Coronary artery (tissue), 2 donors: Measurements from ENCODE around the gene WHRN.

Experiments used
- DNase-seq: peaks from one replicate; pipeline ENCODE4 v3.0.0-alpha.2; 2017; ENCODE audit warnings: low spot score
- H3K27ac ChIP-seq, 2 donors: fragments of 200-600 bp; sonication (generic); one replicate each; pipeline ENCODE4 v1.5.1; 2016 to 2019
- H3K4me3 ChIP-seq: fragments of 200-600 bp; sonication (generic); 2 replicates; pipeline ENCODE4 v1.5.1; 2016; ENCODE audit warnings: mild to moderate bottlenecking, moderate library complexity
- CTCF ChIP-seq: fragments of 200-600 bp; sonication (generic); IDR thresholded peaks from one replicate; pipeline ENCODE4 v1.5.1; 2019; ENCODE audit warnings: antibody characterized with exemption

The WHRN gene

GRCh38 chr9:114515528-114515927 is 10.3 kb upstream of the WHRN start:
- no peak for DNase-seq
- no peak for TF ChIP-seq CTCF
- H3K27ac ChIP-seq, result no peak overlapping the region
- H3K4me3 ChIP-seq, result no peak overlapping the region

DNA sequence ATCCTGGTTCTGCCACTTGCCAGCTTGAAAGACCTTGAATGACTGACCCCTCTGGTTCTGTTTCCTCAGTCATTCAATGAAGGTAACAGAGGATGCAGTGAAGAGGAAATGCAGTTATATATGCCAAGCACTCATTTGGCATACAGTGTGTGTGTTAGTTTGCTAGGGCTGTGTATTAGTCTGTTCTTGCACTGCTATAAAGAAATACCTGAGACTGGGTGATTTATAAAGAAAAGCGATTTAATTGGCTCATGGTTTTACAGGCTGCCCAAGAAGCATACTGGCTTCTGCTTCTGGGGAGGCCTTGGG is 8.6 kb upstream of the WHRN start:
- DNase-seq, result no peak
- Histone ChIP-seq H3K4me3 (no peak overlapping the region), H3K27ac (no peak overlapping the region)
- no peak for TF ChIP-seq CTCF

DNA sequence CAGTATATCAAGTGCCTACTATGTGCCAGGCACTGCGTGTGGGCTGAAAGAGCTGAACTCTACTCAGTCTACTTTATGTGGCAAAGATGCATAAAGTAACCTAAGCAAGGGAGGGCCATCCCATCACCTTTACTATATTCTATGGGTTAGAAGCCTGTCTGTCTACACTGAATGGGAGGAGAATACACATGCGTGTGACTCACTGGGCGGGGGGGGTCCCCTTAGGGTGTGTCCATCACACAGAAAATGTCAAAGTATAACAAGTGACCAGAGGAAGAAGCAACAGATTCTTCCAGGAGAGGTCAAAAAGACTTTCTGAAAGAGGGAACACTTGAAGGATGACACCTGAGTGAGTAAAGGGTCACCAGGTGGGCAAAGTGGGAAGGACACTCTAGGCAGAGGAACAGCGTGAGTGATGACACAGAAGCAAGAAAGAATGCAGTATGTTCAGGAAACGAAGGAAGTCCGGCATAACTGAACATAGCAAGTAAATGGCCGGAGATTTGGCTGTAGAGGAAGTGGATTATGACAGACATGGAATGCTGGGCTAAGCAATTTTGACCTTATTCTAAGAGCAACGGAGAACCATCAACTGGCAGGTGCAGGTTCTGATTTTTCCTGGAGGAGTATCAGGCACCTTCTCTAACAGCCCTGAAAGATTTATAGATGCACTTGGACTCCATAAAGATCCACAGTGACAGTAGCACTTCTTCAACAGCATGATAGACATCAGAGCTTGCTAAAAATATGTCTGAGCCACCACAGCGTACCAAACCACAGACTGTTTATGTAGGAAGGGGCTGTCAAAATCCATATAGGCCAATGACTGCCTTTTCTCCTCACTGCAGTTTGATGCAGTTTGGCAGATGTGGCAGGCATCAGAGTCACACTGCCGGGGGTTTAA is 8.0 kb upstream of the WHRN start:
- Histone ChIP-seq H3K27ac (no peak overlapping the region), H3K4me3 (no peak overlapping the region)
- DNase-seq, result no peak
- TF ChIP-seq CTCF, result no peak

DNA sequence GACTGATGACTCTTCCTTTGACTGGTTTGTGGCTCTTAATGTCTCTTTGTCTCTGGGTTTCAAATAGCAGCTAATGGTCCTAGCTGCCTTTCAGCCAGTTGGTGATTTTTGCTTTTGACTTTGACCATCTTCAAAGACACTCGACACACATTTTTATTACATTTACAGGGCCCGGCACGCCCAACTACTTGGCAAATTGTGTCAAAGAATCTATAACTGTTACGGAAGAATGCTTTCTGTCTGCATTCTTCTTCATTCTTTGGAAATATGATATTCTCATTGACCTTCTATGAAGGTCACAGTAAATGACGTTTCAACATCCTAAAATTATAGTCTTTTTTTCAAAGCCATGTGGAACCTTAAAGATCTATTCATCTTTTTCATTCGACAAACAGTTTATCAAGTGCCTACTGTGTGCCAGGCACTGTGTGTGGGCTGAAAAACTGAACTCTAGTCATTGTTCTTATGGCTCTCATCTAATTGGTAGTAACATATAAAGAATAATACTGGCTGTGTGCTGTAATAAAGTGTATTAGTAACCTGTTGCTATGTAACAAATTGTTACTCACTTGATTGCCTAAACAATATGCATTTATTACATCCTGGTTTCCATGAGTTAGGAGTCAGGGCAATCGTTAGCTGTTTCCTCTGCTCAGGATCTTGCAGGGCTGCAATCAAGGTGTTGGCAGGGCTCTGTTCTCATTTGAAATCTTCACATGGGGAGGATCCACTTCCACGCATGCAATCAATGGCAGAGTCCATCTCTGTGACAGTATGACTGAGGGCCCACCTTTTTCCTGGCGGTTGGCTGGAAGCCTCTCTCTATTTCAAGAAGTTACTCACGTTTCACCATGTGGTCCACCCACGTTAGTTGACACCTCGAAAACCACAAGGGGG is 7.0 kb upstream of the WHRN start:
- no peak for DNase-seq
- Histone ChIP-seq H3K27ac (no peak overlapping the region), H3K4me3 (no peak overlapping the region)
- TF ChIP-seq CTCF, result no peak

DNA sequence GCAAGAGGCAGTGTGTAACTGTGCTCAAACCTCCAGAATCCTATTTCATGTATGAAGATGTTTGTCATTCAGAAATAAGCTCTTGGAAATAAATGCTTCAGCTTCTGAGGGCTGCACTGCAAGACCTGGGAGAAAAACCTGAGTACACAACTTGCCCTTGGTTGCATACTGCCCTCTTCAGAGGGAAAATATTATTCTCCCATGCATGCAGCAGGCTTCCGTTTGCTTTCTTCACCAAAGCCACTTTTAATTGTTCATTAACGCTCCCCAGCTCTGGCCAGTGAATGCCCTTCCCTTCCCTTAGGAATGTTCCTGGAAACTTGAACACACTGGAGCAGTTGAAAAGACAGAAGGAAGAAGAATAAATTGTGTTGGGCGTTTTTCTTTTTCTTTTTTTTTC is 2.5 kb upstream of the WHRN start:
- Histone ChIP-seq H3K27ac (no peak overlapping the region), H3K4me3 (no peak overlapping the region)
- no peak for TF ChIP-seq CTCF
- no peak for DNase-seq

GRCh38 chr9:114506082-114506390 is 763 bp upstream of the WHRN start:
- no peak overlapping the region for H3K27ac ChIP-seq
- DNase-seq, result no peak
- peak overlapping the region; percentile 81 for H3K4me3 ChIP-seq
- TF ChIP-seq CTCF, result no peak
